B cell (primary cell): ENCODE data around the gene DUSP11. TPM values are rescaled to one million over a fixed set of nuclear protein-coding genes. Genes with fewer than 3 reads are reported as not detected.

Experiments
- ATAC-seq: fragments of 200-7000 bp; cut with Tn5 transposase; one replicate; pipeline ENCODE4 v1.10.0; 2021; ENCODE audit warnings: low read depth, mild to moderate bottlenecking, moderate number of reproducible peaks, moderate library complexity
- CTCF ChIA-PET: fragments of 350-600 bp; sonication (Branson Sonifier 250); formaldehyde crosslinking; loops from one replicate; lab custom pipeline; 2021; ENCODE audit warnings: antibody characterized with exemption, inconsistent platforms; lab: Charles Lee
- POLR2A ChIA-PET: fragments of 350-600 bp; sonication (Branson Sonifier 250); formaldehyde crosslinking; loops from one replicate; lab custom pipeline; 2021; ENCODE audit warnings: antibody characterized with exemption; lab: Charles Lee
- DNase-seq: peaks from one replicate; pipeline ENCODE4 v3.0.0; 2013
- H2AFZ ChIP-seq: 2 replicates; pipeline ENCODE4 v1.6.1; 2012; ENCODE audit warnings: mild to moderate bottlenecking, low read depth, low read length; ENCODE audit not compliant: insufficient read depth, poor library complexity, severe bottlenecking
- H3K27ac ChIP-seq, 2 donors: 1 replicate in 1 of 2; 2 replicates in 1 of 2; pipeline ENCODE4 v1.5.1; 2012 to 2013; ENCODE audit warnings: low read length in 2 of 2, mild to moderate bottlenecking in 2 of 2, moderate library complexity in 1 of 2
- H3K27me3 ChIP-seq, 4 experiments: fragments of 200-600 bp in 1 of 4; sonication (generic) in 1 of 4; replicated peaks in 1 of 4; 1 replicate in 2 of 4; 2 replicates in 2 of 4; pipeline versions ENCODE4 v1.6.1 to v1.7.0; 2013 to 2016; ENCODE audit warnings: low read length in 3 of 4, mild to moderate bottlenecking in 2 of 4, mixed read lengths in 1 of 4, moderate library complexity in 1 of 4; ENCODE audit not compliant: insufficient read depth in 4 of 4, control insufficient read depth in 3 of 4; ENCODE audit errors: control extremely low read depth in 1 of 4
- H3K36me3 ChIP-seq, 2 experiments: replicated peaks in 1 of 2; 1 replicate in 1 of 2; 2 replicates in 1 of 2; pipeline versions ENCODE4 v1.6.1 to v1.7.1; 2013; ENCODE audit warnings: low read length in 1 of 2; ENCODE audit not compliant: insufficient read depth in 2 of 2, control insufficient read depth in 1 of 2; ENCODE audit errors: control extremely low read depth in 1 of 2, extremely low read depth in 1 of 2
- H3K4me1 ChIP-seq, 2 donors: fragments of 200-600 bp in 1 of 2; sonication (generic) in 1 of 2; 1 replicate in 1 of 2; 2 replicates in 1 of 2; pipeline versions ENCODE4 v1.5.1 to v1.6.1; 2013 to 2017; ENCODE audit warnings: low read length in 2 of 2; ENCODE audit not compliant: control insufficient read depth in 2 of 2, insufficient read depth in 2 of 2
- H3K4me2 ChIP-seq: replicated peaks from 2 replicates; pipeline ENCODE3; 2012; ENCODE audit warnings: mild to moderate bottlenecking, low read depth, low read length; ENCODE audit not compliant: poor library complexity, severe bottlenecking
- H3K4me3 ChIP-seq, 5 experiments: fragments of 200-600 bp in 1 of 5; sonication (generic) in 1 of 5; 1 replicate in 3 of 5; 2 replicates in 2 of 5; pipeline versions ENCODE4 v1.5.1 to v1.7.0; 2011 to 2016; ENCODE audit warnings: low read length in 4 of 5, mild to moderate bottlenecking in 4 of 5, low read depth in 2 of 5, control low read depth in 1 of 5, moderate library complexity in 1 of 5; ENCODE audit not compliant: insufficient read depth in 1 of 5; ENCODE audit errors: control extremely low read depth in 1 of 5, extremely low read depth in 1 of 5
- H3K79me2 ChIP-seq: fragments of 200-600 bp; sonication (generic); one replicate; pipeline ENCODE4 v1.6.0; 2016; ENCODE audit warnings: low read length; ENCODE audit not compliant: control insufficient read depth, insufficient read depth
- H3K9ac ChIP-seq: fragments of 200-600 bp; sonication (generic); 2 replicates; pipeline ENCODE4 v1.6.1; 2017; ENCODE audit warnings: mild to moderate bottlenecking, low read length, moderate library complexity
- H3K9me3 ChIP-seq, 3 donors: one replicate each; pipeline versions ENCODE4 v1.6.1 to v1.7.1; 2013; ENCODE audit warnings: low read length in 2 of 3; ENCODE audit not compliant: control insufficient read depth in 2 of 3, insufficient read depth in 1 of 3; ENCODE audit errors: control extremely low read depth in 1 of 3
- H4K20me1 ChIP-seq: 2 replicates; pipeline ENCODE4 v1.6.0; 2012; ENCODE audit warnings: mild to moderate bottlenecking, low read length; ENCODE audit not compliant: insufficient read depth, control insufficient read depth, poor library complexity, severe bottlenecking
- H3K27ac Mint-ChIP-seq: one replicate; pipeline ENCODE4 v1.8.0; 2021; ENCODE audit warnings: mixed read lengths
- H3K27me3 Mint-ChIP-seq: one replicate; pipeline ENCODE4 v1.8.0; 2021; ENCODE audit warnings: mixed read lengths
- H3K4me1 Mint-ChIP-seq: one replicate; pipeline ENCODE4 v1.8.0; 2021; ENCODE audit warnings: mixed read lengths
- H3K4me3 Mint-ChIP-seq: one replicate; pipeline ENCODE4 v1.8.0; 2021; ENCODE audit warnings: mixed read lengths
- H3K9me3 Mint-ChIP-seq: one replicate; pipeline ENCODE4 v1.8.0; 2022; ENCODE audit warnings: mixed read lengths; ENCODE audit not compliant: insufficient read depth
- CTCF ChIP-seq: fragments of 200-600 bp; IDR thresholded peaks from one replicate; pipeline ENCODE4 v1.8.0; 2022; ENCODE audit warnings: antibody characterized with exemption, mild to moderate bottlenecking
- EZH2 ChIP-seq: IDR thresholded peaks from 2 replicates; pipeline ENCODE4 v1.6.1; 2012; ENCODE audit warnings: borderline replicate concordance, low read depth, mild to moderate bottlenecking, moderate library complexity, low read length; ENCODE audit not compliant: insufficient read depth, poor library complexity, severe bottlenecking
- WGBS: methylation state at CpG from one replicate; pipeline ENCODE4 v1.1.5; 2013; ENCODE audit warnings: missing lambda C conversion rate; ENCODE audit not compliant: insufficient coverage; 5-methylcytosine and 5-hydroxymethylcytosine counted together
- intact Hi-C: fragments of 100-400 bp; cut with micrococcal nuclease; formaldehyde crosslinking; loops from one replicate; pipeline ENCODE4 v1.10.0; 2022
- polyA plus RNA-seq: library from polyadenylated mRNA; depleted of rRNA; stranded (reverse); fragments of >200 nt; gene quantifications from 2 replicates; pipeline ENCODE4 v1.2.3, GENCODE V29; 2012
- total RNA-seq, 2 donors: library from RNA; stranded (reverse); fragments of 120-200 nt in 1 of 2; gene quantifications; 1 replicate in 1 of 2; 2 replicates in 1 of 2; pipeline versions ENCODE4 v1.2.3 to v1.2.4, GENCODE V29; 2013 to 2022

The DUSP11 gene
- total and polyA plus RNA-seq, 2 donors (not counting 1 experiment from before 2014, with no cell fraction given): 16.0 to 42.2 TPM

- Histone ChIP-seq H3K36me3 (peaks cover 0 to 13% of the 10 kb centered on the region in 2 experiments), H3K79me2 (peaks cover 12% of the 10 kb centered on the region), H3K27ac (no peak overlapping the region), H3K4me3 (no peak overlapping the region), H3K9me3 (peaks cover 0 to 13% (median 0%) of the 10 kb centered on the region in 3 donors), H3K27me3 (no peaks in the 10 kb centered on the region), H4K20me1 (no peaks in the 10 kb centered on the region), H2AFZ (no peak overlapping the region), H3K4me1 (peaks cover 8 to 15% of the 10 kb centered on the region in 2 donors), H3K9ac (no peak overlapping the region), H3K4me2 (no peak overlapping the region)
- Mint-ChIP-seq H3K27me3 (no peaks in the 10 kb centered on the region), H3K4me3 (peak overlapping the region; percentile 45), H3K27ac (no peak overlapping the region), H3K9me3 (peaks cover 3% of the 10 kb centered on the region), H3K4me1 (peaks cover 16% of the 10 kb centered on the region)
- intact Hi-C loops: loop anchor here (5.0 to 10.0 kb wide), 4 partner anchors 188 to 1096 kb away; partner anchors contain the start of genes AUP1, DGUOK, DQX1 and HK2
- POLR2A ChIA-PET: no interaction called here
- ATAC-seq (no peak), DNase-seq (no peak)
- TF ChIP-seq CTCF (no peak), EZH2 (no peak)
- WGBS: 100% methylated on average over 3 of the region's 3 CpGs
- CTCF ChIA-PET: interaction anchor here (1.0 kb wide), 1 partner anchor 85 kb away, joined by 4 read pairs; no protein-coding TSS in a partner anchor
Measured at GRCh38 chr2:73739101-73739500, 40.8 kb downstream of the DUSP11 start.
